ENCODE data around the gene MEG3. TPM values are rescaled to one million over a fixed set of nuclear protein-coding genes. Genes with fewer than 3 reads are reported as not detected.

Gene MEG3
- total and polyA plus RNA-seq, 9 of the 15 experiments (the other 6 are each of a cell fraction or from before 2014, with no cell fraction given) = 0.10 to 5.3 (median 1.0) TPM; not detected in 1

DNA sequence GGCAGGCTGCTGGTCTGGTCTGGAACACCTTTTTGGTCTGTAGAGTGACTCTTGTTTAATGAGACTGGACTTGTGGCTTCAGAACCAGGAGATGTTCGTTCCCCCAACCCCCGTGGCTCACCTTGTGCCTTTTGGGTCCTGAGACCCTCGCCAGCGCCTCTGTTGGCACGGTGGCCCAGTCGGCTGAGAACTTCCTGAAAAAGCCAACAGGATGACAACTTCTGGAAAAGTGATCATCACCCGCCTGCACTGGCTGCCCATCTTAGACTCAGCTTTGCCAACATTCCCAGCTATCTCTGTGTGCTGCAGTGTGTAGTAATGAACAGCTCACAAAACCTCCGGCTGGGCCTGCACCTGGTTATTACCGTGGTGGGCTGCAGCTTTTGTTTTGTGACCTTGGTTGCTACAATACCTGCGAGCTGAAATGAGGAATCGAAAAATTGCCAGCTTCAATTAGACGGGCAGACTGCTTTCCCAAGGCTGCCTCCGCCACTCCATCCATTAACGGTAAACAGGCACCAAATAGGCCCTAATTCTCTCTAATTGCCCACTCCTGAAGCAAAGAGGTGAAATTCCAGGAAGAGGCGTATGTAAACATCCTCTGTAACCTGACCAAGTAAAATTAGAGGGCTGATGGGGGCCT, 16.0 kb downstream of the MEG3 start:
- no peaks in the 10 kb centered on the region for H3K79me2 ChIP-seq (ENCODE audit: control insufficient read depth, insufficient read depth, low read length)
- H3K4me3 ChIP-seq = no peak overlapping the region
- H3K27me3 ChIP-seq (ENCODE audit: control insufficient read depth in 2 of 2, insufficient read depth in 2 of 2, low read length in 2 of 2) = no peaks in the 10 kb centered on the region
- H3K27ac ChIP-seq (ENCODE audit: extremely low read depth, low read depth, low read length) = no peak overlapping the region
- peaks cover 0 to 34% of the 10 kb centered on the region in 2 experiments; a peak in 3 of 5 replicates for H3K4me1 ChIP-seq (replicated peaks in 1 of 2; ENCODE audit: control insufficient read depth in 2 of 2, insufficient read depth in 2 of 2, low read length in 2 of 2)
- DNase-seq (ENCODE audit: extremely low read depth in 1 of 4, low spot score in 3 of 4) (no peak), ATAC-seq (no peak), FAIRE-seq (no peak)
- ChIA-PET POLR2A (no interaction called here), CTCF (ENCODE audit: low intra/inter-chr PET ratio) (no interaction called here)
- H4K20me1 ChIP-seq (replicated peaks; ENCODE audit: control insufficient read depth, insufficient read depth, low read length) = no peaks in the 10 kb centered on the region; the same call in 1 of the 2 replicates
- 81% methylated on average over 14 of the region's 15 CpGs for WGBS (ENCODE audit: insufficient coverage, low coverage, missing lambda C conversion rate)
- H3K9me3 ChIP-seq (replicated peaks; ENCODE audit: control insufficient read depth, insufficient read depth, low read depth, low read length) = no peaks in the 10 kb centered on the region
- H3K9ac ChIP-seq (ENCODE audit: insufficient read depth in 1 of 2, low read depth in 2 of 2, low read length in 2 of 2) = no peak overlapping the region
- no TSS peak for BruUV-seq (replicated peaks)
- peak overlapping the region; percentile 74; the same call in 1 of the 2 replicates for H2AFZ ChIP-seq (ENCODE audit: low read depth, low read length)
- intact Hi-C loops (cut with micrococcal nuclease) (no loop called here), in situ Hi-C loops (cut with MboI) (loop anchor here (10.0 kb wide), 1 partner anchor 177 kb away; no protein-coding TSS in a partner anchor)
- H3K4me2 ChIP-seq (ENCODE audit: insufficient read depth, low read length) = no peak overlapping the region
- TF ChIP-seq, protein P1, sequence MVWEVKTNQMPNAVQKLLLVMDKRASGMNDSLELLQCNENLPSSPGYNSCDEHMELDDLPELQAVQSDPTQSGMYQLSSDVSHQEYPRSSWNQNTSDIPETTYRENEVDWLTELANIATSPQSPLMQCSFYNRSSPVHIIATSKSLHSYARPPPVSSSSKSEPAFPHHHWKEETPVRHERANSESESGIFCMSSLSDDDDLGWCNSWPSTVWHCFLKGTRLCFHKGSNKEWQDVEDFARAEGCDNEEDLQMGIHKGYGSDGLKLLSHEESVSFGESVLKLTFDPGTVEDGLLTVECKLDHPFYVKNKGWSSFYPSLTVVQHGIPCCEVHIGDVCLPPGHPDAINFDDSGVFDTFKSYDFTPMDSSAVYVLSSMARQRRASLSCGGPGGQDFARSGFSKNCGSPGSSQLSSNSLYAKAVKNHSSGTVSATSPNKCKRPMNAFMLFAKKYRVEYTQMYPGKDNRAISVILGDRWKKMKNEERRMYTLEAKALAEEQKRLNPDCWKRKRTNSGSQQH (CRISPR knock-in tag; IDR thresholded peaks at IDR 0.05) = no peak
- no peak for TF ChIP-seq OTX1 (CRISPR knock-in tag; IDR thresholded peaks at IDR 0.05)
- TF ChIP-seq CSDE1 (IDR thresholded peaks at IDR 0.05) = no peak
- H3K36me3 ChIP-seq (ENCODE audit: control insufficient read depth, insufficient read depth, low read length) = no peaks in the 10 kb centered on the region
- no peaks in the 10 kb centered on the region for H3K9me1 ChIP-seq (ENCODE audit: control insufficient read depth, insufficient read depth, low read length)

GRCh38 chr14:100842799-100843198, 16.9 kb downstream of the MEG3 start:
- CTCF ChIA-PET (ENCODE audit: low intra/inter-chr PET ratio) = no interaction called here

More at GRCh38 chr14:100842799-100843198, 16.9 kb downstream of the MEG3 start:
- ATAC-seq (no peak), FAIRE-seq (peak; percentile 11), DNase-seq (ENCODE audit: extremely low read depth in 1 of 4, low spot score in 3 of 4) (no peak)
- in situ Hi-C loops (cut with MboI) = loop anchor here (10.0 kb wide), 1 partner anchor 178 kb away; no protein-coding TSS in a partner anchor
- Histone ChIP-seq H2AFZ (ENCODE audit: low read depth, low read length) (peak overlapping the region; percentile 74), H3K9me1 (ENCODE audit: control insufficient read depth, insufficient read depth, low read length) (no peaks in the 10 kb centered on the region), H3K9ac (ENCODE audit: insufficient read depth in 1 of 2, low read depth in 2 of 2, low read length in 2 of 2) (no peak overlapping the region), H3K27ac (ENCODE audit: extremely low read depth, low read depth, low read length) (no peak overlapping the region), H3K4me2 (ENCODE audit: insufficient read depth, low read length) (no peak overlapping the region), H3K79me2 (ENCODE audit: control insufficient read depth, insufficient read depth, low read length) (no peaks in the 10 kb centered on the region), H3K4me3 (no peak overlapping the region), H4K20me1 (replicated peaks; ENCODE audit: control insufficient read depth, insufficient read depth, low read length) (no peaks in the 10 kb centered on the region; the same call in 1 of the 2 replicates), H3K9me3 (replicated peaks; ENCODE audit: control insufficient read depth, insufficient read depth, low read depth, low read length) (no peaks in the 10 kb centered on the region), H3K4me1 (replicated peaks in 1 of 2; ENCODE audit: control insufficient read depth in 2 of 2, insufficient read depth in 2 of 2, low read length in 2 of 2) (peaks cover 0 to 27% of the 10 kb centered on the region in 2 experiments; a peak in 3 of 5 replicates), H3K27me3 (ENCODE audit: control insufficient read depth in 2 of 2, insufficient read depth in 2 of 2, low read length in 2 of 2) (no peaks in the 10 kb centered on the region), H3K36me3 (ENCODE audit: control insufficient read depth, insufficient read depth, low read length) (no peaks in the 10 kb centered on the region)
- intact Hi-C loops (cut with micrococcal nuclease) = no loop called here
- 41% methylated on average over 6 of the region's 8 CpGs for WGBS (ENCODE audit: insufficient coverage, low coverage, missing lambda C conversion rate)
- POLR2A ChIA-PET = no interaction called here
- no TSS peak for BruUV-seq (replicated peaks)
- TF ChIP-seq JUND (IDR thresholded peaks at IDR 0.05; ENCODE audit: borderline replicate concordance, low read depth, low read length) = no peak
- TF ChIP-seq JUND (tag; IDR thresholded peaks at IDR 0.05; ENCODE audit: borderline replicate concordance, low read depth, low read length) = 0 out of 3 replicates have a peak, but pooled peaks have one; percentile 34
- TF ChIP-seq NEUROD1 (IDR thresholded peaks at IDR 0.05; ENCODE audit: borderline replicate concordance, low read depth, low read length, partially characterized antibody) = no peak
- TF ChIP-seq, protein P2, sequence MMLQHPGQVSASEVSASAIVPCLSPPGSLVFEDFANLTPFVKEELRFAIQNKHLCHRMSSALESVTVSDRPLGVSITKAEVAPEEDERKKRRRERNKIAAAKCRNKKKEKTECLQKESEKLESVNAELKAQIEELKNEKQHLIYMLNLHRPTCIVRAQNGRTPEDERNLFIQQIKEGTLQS (IDR thresholded peaks at IDR 0.05) = peak; percentile 32; the same call in 1 of the 2 replicates
- TF ChIP-seq, protein P2 (CRISPR knock-in tag; conservative IDR thresholded peaks at IDR 0.05) = no peak
- TF ChIP-seq RBM17 (IDR thresholded peaks at IDR 0.05; ENCODE audit: borderline replicate concordance, low read depth, low read length) = no peak

All from K562 (cell line).